GM12873 (cell line): Measurements from ENCODE around the gene RNF26.

Source experiments
- TF ChIP-seq, protein P1 (sequence below): IDR thresholded peaks from 2 replicates; pipeline ENCODE4 v1.5.1; 2012; ENCODE audit warnings: low read depth, mild to moderate bottlenecking, moderate library complexity, low read length, control low read depth; ENCODE audit not compliant: insufficient read depth; ENCODE audit errors: missing control alignments

RNF26 gene

DNA sequence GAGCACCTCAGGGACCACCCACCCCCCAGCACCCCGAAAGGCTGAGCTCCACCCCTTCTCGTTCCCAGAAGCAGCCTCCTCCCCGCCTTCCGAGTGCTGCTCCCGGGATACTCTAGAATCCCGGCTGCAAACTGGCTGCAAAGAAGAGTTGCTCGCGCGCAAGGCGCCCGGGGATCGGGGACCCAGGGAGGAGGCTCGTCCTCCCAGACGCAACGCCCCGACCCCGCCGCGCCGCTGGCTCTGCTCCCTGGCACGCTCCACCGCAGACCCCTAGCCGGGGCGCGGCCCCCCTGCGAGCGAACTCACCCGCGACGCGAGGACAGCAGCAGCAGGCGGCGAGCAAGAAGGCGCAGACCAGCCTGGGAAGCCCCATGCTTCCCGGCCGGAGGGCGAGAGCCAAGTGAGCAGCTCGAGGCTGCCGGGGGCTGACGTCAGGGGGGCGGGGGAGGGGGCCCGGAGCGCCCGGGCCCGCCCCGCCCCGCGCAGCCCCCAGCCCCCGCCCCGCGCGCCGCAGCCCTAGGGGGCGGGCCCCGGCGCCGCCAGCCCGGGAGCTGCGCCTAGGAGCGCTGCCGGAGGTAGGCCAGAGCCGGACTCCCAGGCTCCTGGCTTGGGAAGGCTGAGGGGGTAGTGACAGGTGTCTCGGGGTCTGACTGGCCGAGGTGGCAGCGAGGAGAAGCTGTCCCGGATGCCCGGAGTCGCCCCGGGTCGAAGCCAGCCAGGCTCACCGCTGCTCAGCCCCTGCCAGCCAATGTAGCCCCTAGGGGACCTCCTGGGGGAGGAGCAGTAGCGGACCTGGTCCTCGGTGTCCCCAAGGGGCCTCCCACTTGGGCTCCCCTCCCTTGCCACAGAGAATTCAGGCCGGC, 17.4 kb upstream of the RNF26 start, which contains the start of gene MCAM:
Gene MCAM (minus strand): TSS at position 402 of the 863 bp plus-strand sequence. CDS start 29 bp downstream, at position 373.
- TF ChIP-seq, protein P1, sequence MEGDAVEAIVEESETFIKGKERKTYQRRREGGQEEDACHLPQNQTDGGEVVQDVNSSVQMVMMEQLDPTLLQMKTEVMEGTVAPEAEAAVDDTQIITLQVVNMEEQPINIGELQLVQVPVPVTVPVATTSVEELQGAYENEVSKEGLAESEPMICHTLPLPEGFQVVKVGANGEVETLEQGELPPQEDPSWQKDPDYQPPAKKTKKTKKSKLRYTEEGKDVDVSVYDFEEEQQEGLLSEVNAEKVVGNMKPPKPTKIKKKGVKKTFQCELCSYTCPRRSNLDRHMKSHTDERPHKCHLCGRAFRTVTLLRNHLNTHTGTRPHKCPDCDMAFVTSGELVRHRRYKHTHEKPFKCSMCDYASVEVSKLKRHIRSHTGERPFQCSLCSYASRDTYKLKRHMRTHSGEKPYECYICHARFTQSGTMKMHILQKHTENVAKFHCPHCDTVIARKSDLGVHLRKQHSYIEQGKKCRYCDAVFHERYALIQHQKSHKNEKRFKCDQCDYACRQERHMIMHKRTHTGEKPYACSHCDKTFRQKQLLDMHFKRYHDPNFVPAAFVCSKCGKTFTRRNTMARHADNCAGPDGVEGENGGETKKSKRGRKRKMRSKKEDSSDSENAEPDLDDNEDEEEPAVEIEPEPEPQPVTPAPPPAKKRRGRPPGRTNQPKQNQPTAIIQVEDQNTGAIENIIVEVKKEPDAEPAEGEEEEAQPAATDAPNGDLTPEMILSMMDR, result no peak

DNA sequence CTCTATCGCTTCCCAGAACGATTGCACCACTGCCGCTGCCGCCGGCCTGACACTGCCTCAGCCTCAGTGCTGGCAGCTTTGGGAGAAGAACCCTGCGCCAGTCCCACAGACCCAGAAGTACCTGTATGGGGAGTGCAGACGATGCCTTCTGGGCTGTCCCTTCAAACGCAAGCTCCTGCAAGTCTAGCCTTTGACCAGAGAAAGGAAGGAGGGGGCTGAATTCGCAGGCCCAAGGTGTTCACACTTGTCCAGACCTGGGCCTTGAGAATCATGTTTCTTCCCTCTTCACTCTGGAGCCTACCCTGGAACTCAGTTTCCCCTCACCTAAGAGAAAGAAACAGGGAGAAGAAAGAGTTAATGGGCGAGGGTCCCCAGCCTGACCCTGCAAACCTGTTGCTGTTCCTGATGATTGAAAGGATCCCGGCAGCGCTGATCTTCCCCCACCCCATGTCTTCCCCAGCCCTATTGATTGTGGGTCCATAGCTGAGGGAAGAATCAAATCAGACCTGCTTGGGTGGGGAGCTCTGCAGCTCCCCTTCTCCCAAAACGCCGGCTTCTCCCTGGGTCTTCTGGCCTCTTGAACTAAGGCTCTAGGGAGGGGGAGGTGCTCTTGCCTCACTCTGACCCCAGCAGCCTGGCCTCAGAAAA, 16.6 kb upstream of the RNF26 start:
- TF ChIP-seq, protein P1, result no peak

DNA sequence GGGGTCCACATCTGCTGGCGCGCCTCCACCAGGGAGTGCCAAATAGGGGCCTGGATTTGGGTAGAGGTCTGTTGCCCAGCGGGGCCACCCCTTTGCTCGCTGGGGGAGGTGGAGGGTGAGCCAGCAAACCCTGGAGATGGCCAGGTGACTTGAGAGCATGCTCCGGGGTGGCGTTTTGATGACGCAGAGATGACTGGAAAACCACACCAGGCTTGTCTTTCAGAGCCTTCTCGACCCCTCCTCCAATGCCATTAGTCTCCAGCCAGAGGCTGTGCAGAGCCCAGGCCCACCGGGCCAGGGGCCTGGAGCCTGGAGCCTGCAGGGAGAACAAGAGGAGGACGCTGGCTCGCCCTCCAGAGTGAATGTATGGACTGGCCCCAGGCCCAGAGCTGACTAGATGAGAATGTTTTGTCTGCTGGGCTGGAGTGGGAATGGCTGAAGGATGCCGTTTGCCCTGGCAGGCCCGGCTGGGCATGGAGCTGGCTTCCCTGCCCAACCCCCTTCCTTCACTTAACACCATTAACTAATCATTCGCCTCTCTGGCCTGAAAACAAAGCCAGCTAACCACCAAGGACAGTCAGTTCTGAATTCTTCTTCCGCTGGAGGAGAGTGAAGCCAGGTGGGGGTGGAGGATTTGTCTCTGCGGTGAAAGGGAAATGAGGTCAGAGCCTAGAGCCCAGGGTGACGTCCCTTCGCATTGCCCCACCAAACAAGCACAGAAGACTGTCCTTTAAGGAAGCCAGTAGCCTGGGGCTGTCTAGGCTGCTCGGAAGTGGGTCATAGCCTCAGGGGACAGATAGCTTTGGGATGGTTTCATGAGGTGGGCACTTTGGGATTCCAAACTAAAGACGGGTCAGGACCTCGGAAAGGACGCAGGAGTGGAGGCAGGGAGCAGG, 15.8 kb upstream of the RNF26 start:
- TF ChIP-seq, protein P1, result no peak

DNA sequence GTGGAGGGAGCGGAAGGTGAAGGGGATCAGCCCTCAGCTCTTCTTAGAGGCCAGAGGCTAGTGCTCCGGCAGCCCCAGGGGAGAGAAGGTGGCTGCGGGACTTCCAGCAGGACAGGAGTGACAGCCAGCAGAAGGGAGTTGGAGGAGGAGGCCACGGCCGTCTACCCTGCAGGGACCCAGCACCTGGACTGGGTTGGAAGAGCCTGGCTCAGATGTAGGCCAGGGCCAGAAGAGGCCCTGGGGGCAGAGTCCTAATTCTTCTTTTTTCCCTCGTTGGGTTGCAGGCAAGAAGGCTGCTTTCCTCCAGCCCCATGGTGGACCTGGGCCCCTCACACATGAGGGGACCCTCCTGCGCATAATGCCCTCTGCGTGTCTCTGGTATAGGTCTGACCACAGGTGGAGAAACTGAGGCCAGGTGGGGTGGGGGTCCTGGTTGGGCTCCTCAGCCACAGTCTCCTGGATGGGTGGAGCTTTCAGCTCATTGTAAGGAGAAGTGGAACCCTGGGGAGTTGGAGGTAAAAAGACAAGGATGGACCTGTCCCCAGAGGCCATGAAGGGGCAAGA, 15.1 kb upstream of the RNF26 start:
- TF ChIP-seq, protein P1, result no peak

DNA sequence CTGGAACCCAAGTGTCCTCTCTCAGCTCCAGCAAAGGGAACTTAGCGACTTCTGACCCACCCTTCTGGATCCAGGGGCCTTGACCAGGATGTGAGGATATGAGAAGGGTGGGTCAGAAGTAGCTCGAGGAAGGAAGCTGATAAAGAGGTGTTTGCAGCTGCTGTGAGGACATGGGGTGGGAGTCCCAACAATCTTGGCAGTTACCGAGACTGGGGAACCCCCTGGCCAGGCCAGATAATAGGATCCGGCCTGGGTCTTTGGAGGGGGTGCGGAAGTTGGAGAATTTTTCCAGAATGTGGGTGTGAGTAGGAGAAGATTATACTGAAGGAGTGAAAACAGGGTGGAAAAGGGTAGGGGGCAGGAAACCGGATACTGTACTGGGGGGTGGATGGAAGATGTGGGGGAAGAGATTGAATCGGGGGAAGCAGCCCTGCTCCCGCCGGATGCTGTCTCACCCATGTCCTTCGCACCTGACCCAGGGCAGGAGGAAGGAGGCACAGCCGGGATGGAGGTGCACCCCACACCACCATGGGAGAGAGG, 14.6 kb upstream of the RNF26 start:
- TF ChIP-seq, protein P1, result no peak

DNA sequence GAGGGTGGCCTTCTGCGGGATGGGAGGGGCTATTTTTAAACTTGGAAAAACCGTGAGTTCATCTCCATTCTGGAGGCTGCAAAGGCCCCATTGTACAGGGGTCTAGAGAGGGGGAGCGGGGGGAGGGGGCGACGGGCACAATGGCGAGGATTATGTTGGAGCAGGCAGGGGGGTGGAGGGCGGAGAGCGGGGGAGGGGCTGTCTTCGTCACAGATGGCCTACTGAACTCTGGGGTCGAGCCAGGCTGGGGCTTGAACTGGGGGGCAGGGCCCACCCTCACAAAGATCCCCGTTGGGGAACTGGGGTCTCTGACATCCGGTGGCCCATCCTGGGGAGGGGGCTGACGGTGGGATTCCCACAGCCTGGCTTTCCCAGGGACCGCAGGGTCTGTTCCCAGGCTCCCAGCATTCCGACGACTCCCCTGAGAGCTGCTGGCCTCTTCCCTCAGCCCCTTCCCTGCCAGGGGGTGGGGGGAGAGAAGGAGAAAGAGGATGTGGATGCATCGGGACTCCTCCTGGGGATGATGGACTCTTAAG, 14.0 kb upstream of the RNF26 start:
- TF ChIP-seq, protein P1, result no peak
